ENCODE results near the gene METTL3.

METTL3 gene

DNA sequence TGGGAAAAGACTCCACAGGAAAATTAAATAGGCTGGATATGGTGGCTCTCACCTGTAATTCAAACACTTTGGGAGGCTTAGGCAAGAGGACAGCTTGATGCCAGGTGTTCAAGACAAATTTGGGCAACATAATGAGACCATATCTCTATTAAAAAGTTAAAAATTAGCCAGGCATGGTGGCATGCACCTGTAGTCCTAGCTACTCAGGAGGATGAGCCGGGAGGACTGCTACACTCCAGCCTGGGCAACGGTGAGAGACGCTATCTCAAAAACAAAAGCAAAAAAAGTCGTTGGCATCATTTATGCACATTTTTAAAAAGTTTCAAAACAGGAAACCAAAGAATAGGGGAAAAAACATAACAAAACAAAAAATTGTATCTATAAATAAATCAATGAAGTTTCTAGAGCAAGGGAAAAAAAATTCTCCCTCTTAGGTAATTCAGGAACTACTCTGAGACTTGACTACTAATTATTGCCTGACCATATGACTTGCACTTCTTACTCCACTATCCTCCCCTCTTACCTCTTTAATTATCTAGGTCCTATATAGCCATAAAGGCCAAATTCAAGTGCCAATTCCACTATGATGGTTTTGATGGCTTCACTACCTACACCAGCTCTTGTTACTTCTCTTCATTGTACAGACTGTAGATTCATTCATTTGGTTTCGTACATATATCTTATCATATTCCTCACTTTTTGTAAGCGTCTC, 1.6 kb downstream of the METTL3 start:
- TF ChIP-seq, protein P1, sequence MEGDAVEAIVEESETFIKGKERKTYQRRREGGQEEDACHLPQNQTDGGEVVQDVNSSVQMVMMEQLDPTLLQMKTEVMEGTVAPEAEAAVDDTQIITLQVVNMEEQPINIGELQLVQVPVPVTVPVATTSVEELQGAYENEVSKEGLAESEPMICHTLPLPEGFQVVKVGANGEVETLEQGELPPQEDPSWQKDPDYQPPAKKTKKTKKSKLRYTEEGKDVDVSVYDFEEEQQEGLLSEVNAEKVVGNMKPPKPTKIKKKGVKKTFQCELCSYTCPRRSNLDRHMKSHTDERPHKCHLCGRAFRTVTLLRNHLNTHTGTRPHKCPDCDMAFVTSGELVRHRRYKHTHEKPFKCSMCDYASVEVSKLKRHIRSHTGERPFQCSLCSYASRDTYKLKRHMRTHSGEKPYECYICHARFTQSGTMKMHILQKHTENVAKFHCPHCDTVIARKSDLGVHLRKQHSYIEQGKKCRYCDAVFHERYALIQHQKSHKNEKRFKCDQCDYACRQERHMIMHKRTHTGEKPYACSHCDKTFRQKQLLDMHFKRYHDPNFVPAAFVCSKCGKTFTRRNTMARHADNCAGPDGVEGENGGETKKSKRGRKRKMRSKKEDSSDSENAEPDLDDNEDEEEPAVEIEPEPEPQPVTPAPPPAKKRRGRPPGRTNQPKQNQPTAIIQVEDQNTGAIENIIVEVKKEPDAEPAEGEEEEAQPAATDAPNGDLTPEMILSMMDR (IDR thresholded peaks at IDR 0.05) = no peak
- H3K4me1 Mint-ChIP-seq = peaks cover 36% of the 10 kb centered on the region
- peaks cover 2% of the 10 kb centered on the region for H3K27me3 Mint-ChIP-seq (ENCODE audit: low read depth, poor library complexity)
- H3K27ac Mint-ChIP-seq = no peak overlapping the region
- H3K36me3 Mint-ChIP-seq (ENCODE audit: low read depth) = peaks cover 48% of the 10 kb centered on the region
- peak overlapping the region; percentile 99 for H3K4me3 Mint-ChIP-seq
- peaks cover 9% of the 10 kb centered on the region for H3K9me3 Mint-ChIP-seq
- DNase-seq = no peak

- Mint-ChIP-seq H3K27me3 (ENCODE audit: low read depth, poor library complexity) (no peaks in the 10 kb centered on the region), H3K27ac (no peak overlapping the region), H3K4me3 (no peak overlapping the region), H3K9me3 (peaks cover 4% of the 10 kb centered on the region), H3K36me3 (ENCODE audit: low read depth) (peaks cover 65% of the 10 kb centered on the region), H3K4me1 (peaks cover 35% of the 10 kb centered on the region)
- no peak for DNase-seq
- TF ChIP-seq, protein P1 (IDR thresholded peaks at IDR 0.05) = no peak
These were observed 4.6 kb downstream of the METTL3 start for GRCh38 chr14:21506557-21506956.

DNA sequence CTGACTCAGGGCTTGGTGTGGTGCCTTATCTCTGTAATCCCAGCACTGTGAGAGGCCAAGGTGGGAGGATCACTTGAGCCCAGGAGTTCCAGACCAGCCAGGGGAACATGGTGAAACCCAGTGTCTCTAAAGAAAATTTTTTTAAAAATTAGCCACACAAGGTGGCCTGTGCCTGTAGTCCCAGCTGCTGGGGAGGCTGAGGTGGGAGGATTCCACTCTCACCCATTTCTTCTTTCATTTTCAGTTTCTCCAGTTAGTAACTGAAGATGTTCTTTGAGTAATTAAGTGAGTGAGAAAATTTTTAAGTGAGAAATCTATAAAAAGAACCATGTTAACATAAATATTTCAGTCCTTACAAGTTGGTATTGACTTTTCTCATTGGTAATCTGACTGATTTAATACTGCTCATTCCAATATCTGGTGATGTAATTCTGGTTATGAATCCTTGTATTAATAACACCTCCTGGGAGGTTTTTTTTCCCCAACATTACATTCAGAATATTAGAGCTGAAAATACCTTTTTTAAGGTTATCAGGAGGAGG, 6.1 kb downstream of the METTL3 start:
- H3K9me3 Mint-ChIP-seq = no peaks in the 10 kb centered on the region
- no peak overlapping the region for H3K4me3 Mint-ChIP-seq
- DNase-seq = no peak
- no peak overlapping the region for H3K27ac Mint-ChIP-seq
- peaks cover 25% of the 10 kb centered on the region for H3K4me1 Mint-ChIP-seq
- peaks cover 73% of the 10 kb centered on the region for H3K36me3 Mint-ChIP-seq (ENCODE audit: low read depth)
- TF ChIP-seq, protein P1 (IDR thresholded peaks at IDR 0.05) = no peak
- H3K27me3 Mint-ChIP-seq (ENCODE audit: low read depth, poor library complexity) = no peaks in the 10 kb centered on the region

DNA sequence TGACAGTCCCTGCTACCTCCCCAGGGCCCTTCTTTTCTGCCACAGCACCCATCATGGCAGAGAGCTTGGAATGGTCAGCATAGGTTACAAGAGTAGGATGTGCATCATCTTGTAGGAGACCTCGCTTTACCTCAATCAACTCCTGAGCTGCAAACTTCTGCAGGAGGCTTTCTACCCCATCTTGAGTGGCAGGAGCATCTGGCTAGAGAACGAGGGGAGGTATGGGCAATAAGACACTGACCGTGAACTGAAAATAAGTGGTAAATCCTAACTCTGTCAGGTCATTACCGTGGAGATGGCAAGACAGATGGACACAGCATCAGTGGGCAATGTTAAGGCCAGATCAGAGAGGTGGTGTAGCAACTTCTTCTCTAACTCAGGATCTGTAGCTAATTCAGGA, 7.8 kb downstream of the METTL3 start:
- no peak for DNase-seq
- peak overlapping the region; percentile 66 for H3K27ac Mint-ChIP-seq
- no peaks in the 10 kb centered on the region for H3K27me3 Mint-ChIP-seq (ENCODE audit: low read depth, poor library complexity)
- TF ChIP-seq, protein P1 (IDR thresholded peaks at IDR 0.05) = no peak
- H3K9me3 Mint-ChIP-seq = no peaks in the 10 kb centered on the region
- no peak overlapping the region for H3K4me3 Mint-ChIP-seq
- peaks cover 23% of the 10 kb centered on the region for H3K4me1 Mint-ChIP-seq
- H3K36me3 Mint-ChIP-seq (ENCODE audit: low read depth) = peaks cover 72% of the 10 kb centered on the region

DNA sequence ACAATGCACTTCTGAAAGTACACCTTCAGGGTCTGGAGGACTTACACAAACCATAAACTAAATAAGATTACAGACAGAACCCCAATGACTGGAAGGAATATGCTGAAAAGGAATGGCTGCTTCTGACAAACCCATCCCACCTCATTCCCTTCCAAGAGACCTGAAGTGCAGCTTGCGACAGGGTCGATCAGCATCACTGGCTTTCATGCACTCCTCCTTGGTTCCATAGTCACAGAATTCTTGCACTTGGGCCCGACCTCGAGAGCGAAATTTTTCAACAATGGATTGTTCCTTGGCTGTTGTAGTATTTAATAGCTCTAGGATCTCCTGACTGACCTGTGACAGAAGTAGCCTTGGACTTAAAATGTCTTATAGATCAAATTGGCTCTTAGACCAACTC, 9.6 kb downstream of the METTL3 start:
- peaks cover 22% of the 10 kb centered on the region for H3K4me1 Mint-ChIP-seq
- no peak for DNase-seq
- H3K9me3 Mint-ChIP-seq = no peaks in the 10 kb centered on the region
- H3K36me3 Mint-ChIP-seq (ENCODE audit: low read depth) = peaks cover 64% of the 10 kb centered on the region
- peak overlapping the region; percentile 69 for H3K27ac Mint-ChIP-seq
- H3K4me3 Mint-ChIP-seq = no peak overlapping the region
- no peaks in the 10 kb centered on the region for H3K27me3 Mint-ChIP-seq (ENCODE audit: low read depth, poor library complexity)
- TF ChIP-seq, protein P1 (IDR thresholded peaks at IDR 0.05) = no peak

All from nephron progenitor cell (in vitro differentiated cells).